BLaER1 treated with 17β-estradiol and CSF1 and Interleukin-3, amounts not matched to agents 10 nM and 100 nM (cell line): ENCODE data around the gene FBXW11.
"Not testable (repeated sequence)": the region's sequence is repeated elsewhere in the genome, so short reads cannot be mapped to it uniquely, and the experiment has no call there.

Experiments
- H3K27ac ChIP-seq, 11 experiments: shearing (Covaris generic); formaldehyde crosslinking; 2 replicates each; pipeline ENCODE4 v1.8.1; 2022
- H3K27me3 ChIP-seq, 11 experiments: shearing (Covaris generic); formaldehyde crosslinking; 2 replicates each; pipeline ENCODE4 v1.8.1; 2022
- H3K36me3 ChIP-seq, 11 experiments: shearing (Covaris generic); formaldehyde crosslinking; 2 replicates each; pipeline ENCODE4 v1.8.1; 2022
- H3K4me1 ChIP-seq, 10 experiments: shearing (Covaris generic); formaldehyde crosslinking; 2 replicates each; pipeline ENCODE4 v1.8.1; 2022
- H3K4me2 ChIP-seq, 11 experiments: shearing (Covaris generic); formaldehyde crosslinking; 2 replicates each; pipeline ENCODE4 v1.8.1; 2022
- H3K4me3 ChIP-seq, 10 experiments: shearing (Covaris generic); formaldehyde crosslinking; 2 replicates each; pipeline ENCODE4 v1.8.1; 2022
- H3K9ac ChIP-seq, 11 experiments: shearing (Covaris generic); formaldehyde crosslinking; 2 replicates each; pipeline ENCODE4 v1.8.1; 2022
- H3K9me3 ChIP-seq, 11 experiments: shearing (Covaris generic); formaldehyde crosslinking; replicated peaks in 1 of 11; 2 replicates each; pipeline ENCODE4 v1.8.1; 2022
- H4K20me1 ChIP-seq, 11 experiments: shearing (Covaris generic); formaldehyde crosslinking; 2 replicates each; pipeline ENCODE4 v1.8.1; 2022
- Cebpa-rat ChIP-seq, 11 experiments: shearing (Covaris generic); IDR thresholded peaks; 2 replicates each; pipeline ENCODE4 v1.8.1; 2022

The FBXW11 gene

DNA sequence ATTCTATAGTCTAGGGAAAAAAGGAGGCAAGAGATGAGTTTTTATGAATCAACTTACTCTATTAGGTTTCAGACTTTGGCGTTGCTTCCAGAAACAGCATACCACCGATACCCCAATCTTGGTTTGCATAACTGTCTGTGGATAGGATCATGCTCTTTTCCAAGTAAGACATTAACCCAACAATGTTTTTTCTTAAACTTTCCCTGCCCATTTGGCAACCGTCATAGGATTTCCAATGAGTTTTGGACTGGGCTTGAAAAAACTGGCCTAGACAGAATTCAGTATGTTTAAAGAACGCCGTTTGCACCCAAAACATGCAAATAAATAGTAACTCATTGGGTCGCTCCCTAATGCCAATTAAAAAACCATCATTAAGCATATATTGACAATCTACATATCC, 114.8 kb downstream of the FBXW11 start:
- H3K9me3 ChIP-seq: peaks cover 0 to 4% (median 0%) of the 10 kb centered on the region in 11 experiments; a peak in 7 of 22 replicates
- H3K9ac ChIP-seq: no peak overlapping the region
- H3K4me1 ChIP-seq: no peaks in the 10 kb centered on the region
- H3K36me3 ChIP-seq: peaks cover 85 to 100% (median 95%) of the 10 kb centered on the region in 11 experiments
- H3K27ac ChIP-seq: no peak overlapping the region
- H4K20me1 ChIP-seq: peaks cover 0 to 54% (median 19%) of the 10 kb centered on the region in 11 experiments; a peak in 11 of 22 replicates
- no peaks in the 10 kb centered on the region for H3K27me3 ChIP-seq
- no peak overlapping the region for H3K4me3 ChIP-seq
- no peak overlapping the region for H3K4me2 ChIP-seq
- no peak for TF ChIP-seq Cebpa-rat (IDR thresholded peaks at IDR 0.05)

DNA sequence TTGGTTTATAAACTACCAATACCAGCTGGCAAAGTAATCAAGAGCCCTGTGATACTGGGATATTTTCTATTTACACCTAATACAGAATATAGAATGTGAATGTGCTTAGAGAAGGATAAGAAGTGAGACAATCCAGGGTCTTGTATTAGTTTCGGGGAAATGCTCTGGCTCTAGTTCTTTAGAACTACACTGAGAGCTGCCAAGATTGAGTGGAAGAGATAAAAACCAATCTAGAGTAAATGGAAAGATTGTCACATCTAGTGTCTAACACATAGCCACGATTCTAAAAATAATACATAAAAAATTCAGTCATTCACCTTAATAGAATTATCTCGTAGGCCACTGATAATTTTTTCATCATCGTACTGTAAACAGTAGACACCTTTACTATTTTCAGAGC, 115.3 kb downstream of the FBXW11 start:
- Histone ChIP-seq H3K4me1 (no peaks in the 10 kb centered on the region), H3K9me3 (peaks cover 0 to 6% (median 0%) of the 10 kb centered on the region in 11 experiments; a peak in 7 of 22 replicates), H3K4me3 (no peak overlapping the region), H3K27me3 (no peaks in the 10 kb centered on the region), H3K36me3 (peaks cover 82 to 100% (median 92%) of the 10 kb centered on the region in 11 experiments), H3K27ac (no peak overlapping the region), H3K4me2 (no peak overlapping the region), H3K9ac (no peak overlapping the region), H4K20me1 (peaks cover 0 to 54% (median 18%) of the 10 kb centered on the region in 11 experiments; a peak in 11 of 22 replicates)
- TF ChIP-seq Cebpa-rat (IDR thresholded peaks at IDR 0.05): no peak

DNA sequence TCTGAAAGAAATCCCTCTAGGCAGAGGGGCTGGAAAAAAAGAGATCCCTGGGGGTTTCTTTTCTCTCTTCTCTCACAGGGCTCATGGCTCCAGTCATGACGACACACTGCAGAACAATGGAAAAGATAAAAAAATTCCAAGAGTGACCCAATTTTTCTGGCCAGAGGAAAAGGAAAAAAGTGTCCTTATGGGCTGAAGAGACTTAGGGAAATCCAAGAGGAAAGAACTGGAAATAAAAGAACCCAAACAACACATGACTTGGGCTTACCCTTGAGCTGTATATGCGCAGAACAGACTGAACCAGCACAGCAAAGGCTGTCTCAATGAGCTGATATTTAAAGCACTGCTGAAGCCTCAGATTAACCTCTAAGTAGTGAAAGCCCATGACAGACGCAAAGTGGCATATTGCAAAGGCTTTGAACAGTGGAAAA, 118.4 kb downstream of the FBXW11 start:
- H3K4me3 ChIP-seq: no peak overlapping the region
- H4K20me1 ChIP-seq: peaks cover 0 to 37% (median 5%) of the 10 kb centered on the region in 11 experiments; a peak in 8 of 22 replicates
- TF ChIP-seq Cebpa-rat (IDR thresholded peaks at IDR 0.05): no peak
- no peak overlapping the region for H3K9ac ChIP-seq
- peaks cover 0 to 6% (median 0%) of the 10 kb centered on the region in 11 experiments; a peak in 7 of 22 replicates for H3K9me3 ChIP-seq
- H3K27ac ChIP-seq: no peak overlapping the region
- H3K27me3 ChIP-seq: no peaks in the 10 kb centered on the region
- H3K4me2 ChIP-seq: no peak overlapping the region
- H3K4me1 ChIP-seq: no peaks in the 10 kb centered on the region
- H3K36me3 ChIP-seq: peaks cover 75 to 100% (median 89%) of the 10 kb centered on the region in 11 experiments

DNA sequence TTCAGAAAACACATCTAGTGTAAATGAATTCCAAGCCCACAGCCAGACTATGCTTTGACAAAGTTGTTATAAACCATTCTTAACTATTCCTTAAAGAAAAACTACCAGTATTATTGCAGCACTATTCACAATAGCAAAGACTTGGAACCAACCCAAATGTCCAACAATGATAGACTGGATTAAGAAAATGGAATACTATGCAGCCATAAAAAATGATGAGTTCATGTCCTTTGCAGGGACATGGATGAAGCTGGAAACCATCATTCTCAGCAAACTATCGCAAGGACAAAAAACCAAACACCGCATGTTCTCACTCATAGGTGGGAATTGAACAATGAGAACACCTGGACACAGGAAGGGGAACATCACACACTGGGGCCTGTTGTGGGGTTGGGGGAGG, 120.4 kb downstream of the FBXW11 start:
- not testable (repeated sequence) for H3K4me2 ChIP-seq, H3K9me3 ChIP-seq, H3K4me1 ChIP-seq, H3K9ac ChIP-seq, H3K27ac ChIP-seq, H3K27me3 ChIP-seq, H3K4me3 ChIP-seq
- H4K20me1 ChIP-seq: peaks cover 0 to 21% (median 0%) of the 10 kb centered on the region in 11 experiments; a peak in 3 of 22 replicates
- H3K36me3 ChIP-seq: peaks cover 64 to 94% (median 78%) of the 10 kb centered on the region in 11 experiments

DNA sequence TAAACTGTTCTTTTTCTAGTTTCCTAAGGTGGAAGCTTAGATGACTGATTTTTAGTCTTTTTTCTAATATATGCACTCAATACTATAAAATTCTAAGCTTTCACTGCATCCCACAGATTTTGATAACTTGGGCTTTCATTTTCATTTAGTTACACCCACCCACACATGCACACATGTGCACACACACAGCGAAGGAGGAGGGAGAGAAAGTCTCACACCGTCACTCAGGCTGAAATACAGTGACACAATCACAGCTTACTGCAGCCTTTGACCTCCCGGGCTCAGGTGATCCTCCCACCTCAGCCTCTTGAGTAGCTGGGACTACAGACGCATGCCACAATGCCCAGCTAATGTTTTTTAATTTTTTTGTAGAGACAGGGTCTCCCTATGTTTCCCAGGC, 124.3 kb downstream of the FBXW11 start:
- Histone ChIP-seq H3K36me3 (peaks cover 44 to 92% (median 67%) of the 10 kb centered on the region in 11 experiments), H3K4me1 (no peaks in the 10 kb centered on the region)
- TF ChIP-seq Cebpa-rat (IDR thresholded peaks at IDR 0.05): no peak

DNA sequence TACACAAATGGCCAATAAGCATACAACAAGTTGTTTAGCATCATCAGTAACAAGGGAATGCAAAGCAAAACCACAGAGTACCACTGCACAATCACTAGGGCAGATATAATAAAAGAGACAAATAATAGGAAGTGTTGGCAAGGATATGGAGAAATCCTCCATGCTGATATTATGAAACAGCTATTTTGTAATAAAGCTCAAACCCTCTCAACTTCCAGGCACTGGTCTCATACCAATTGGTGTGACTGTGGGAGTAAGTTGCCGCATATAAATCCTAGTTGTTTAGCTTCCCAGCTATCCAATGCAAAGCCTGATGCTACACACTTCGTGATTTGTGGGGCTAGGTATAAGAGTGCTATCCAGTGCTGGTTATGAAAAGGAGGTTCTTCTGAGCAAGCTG, 132.2 kb downstream of the FBXW11 start:
- TF ChIP-seq Cebpa-rat (IDR thresholded peaks at IDR 0.05): no peak
- no peak overlapping the region for H3K9ac ChIP-seq
- H3K27me3 ChIP-seq: no peaks in the 10 kb centered on the region

More for the DNA sequence above, 124.3 kb downstream of the FBXW11 start:
- Histone ChIP-seq H3K27me3 (no peaks in the 10 kb centered on the region), H3K9me3 (peaks cover 0 to 6% (median 0%) of the 10 kb centered on the region in 11 experiments; a peak in 7 of 22 replicates), H3K27ac (no peak overlapping the region), H3K4me2 (no peak overlapping the region), H3K4me3 (no peak overlapping the region), H4K20me1 (peaks cover 0 to 12% (median 0%) of the 10 kb centered on the region in 11 experiments; a peak in 3 of 22 replicates), H3K9ac (no peak overlapping the region)

GRCh38 chr5:171872666-171873065, 133.8 kb downstream of the FBXW11 start:
- no peak overlapping the region for H3K4me3 ChIP-seq
- no peak for TF ChIP-seq Cebpa-rat (IDR thresholded peaks at IDR 0.05)
- H3K36me3 ChIP-seq: peaks cover 95 to 100% (median 99%) of the 10 kb centered on the region in 11 experiments
- H3K9ac ChIP-seq: no peak overlapping the region
- no peak overlapping the region for H3K4me2 ChIP-seq
- no peaks in the 10 kb centered on the region for H3K27me3 ChIP-seq
- H4K20me1 ChIP-seq: peaks cover 0 to 54% (median 18%) of the 10 kb centered on the region in 11 experiments; a peak in 12 of 22 replicates
- H3K9me3 ChIP-seq: no peaks in the 10 kb centered on the region
- H3K4me1 ChIP-seq: peaks cover 0 to 37% (median 4%) of the 10 kb centered on the region in 10 experiments; a peak in 9 of 20 replicates
- H3K27ac ChIP-seq: no peak overlapping the region

More for the DNA sequence above, 132.2 kb downstream of the FBXW11 start:
- H3K36me3 ChIP-seq: peaks cover 89 to 100% (median 98%) of the 10 kb centered on the region in 11 experiments
- H3K27ac ChIP-seq: peak overlapping the region in 5 of 11 experiments; percentile 0 to 57 (median 39); a peak in 5 of 22 replicates
- H3K4me1 ChIP-seq: peaks cover 0 to 37% (median 4%) of the 10 kb centered on the region in 10 experiments; a peak in 9 of 20 replicates
- H3K4me2 ChIP-seq: peak overlapping the region in 6 of 11 experiments; percentile 2 to 43 (median 32); a peak in 10 of 22 replicates
- peaks cover 0 to 54% (median 18%) of the 10 kb centered on the region in 11 experiments; a peak in 12 of 22 replicates for H4K20me1 ChIP-seq
- no peaks in the 10 kb centered on the region for H3K9me3 ChIP-seq
- no peak overlapping the region for H3K4me3 ChIP-seq

- no peak overlapping the region for H3K27ac ChIP-seq
- no peak overlapping the region for H3K4me3 ChIP-seq
- H3K9ac ChIP-seq: no peak overlapping the region
- no peak overlapping the region for H3K4me2 ChIP-seq
- TF ChIP-seq Cebpa-rat (IDR thresholded peaks at IDR 0.05): no peak
- H4K20me1 ChIP-seq: peaks cover 0 to 55% (median 18%) of the 10 kb centered on the region in 11 experiments; a peak in 13 of 22 replicates
- H3K4me1 ChIP-seq: peaks cover 0 to 37% (median 5%) of the 10 kb centered on the region in 10 experiments; a peak in 11 of 20 replicates
- no peaks in the 10 kb centered on the region for H3K27me3 ChIP-seq
- no peaks in the 10 kb centered on the region for H3K9me3 ChIP-seq
- peaks cover 94 to 100% (median 99%) of the 10 kb centered on the region in 11 experiments for H3K36me3 ChIP-seq
Measured at GRCh38 chr5:171871711-171872110, 134.7 kb downstream of the FBXW11 start.

DNA sequence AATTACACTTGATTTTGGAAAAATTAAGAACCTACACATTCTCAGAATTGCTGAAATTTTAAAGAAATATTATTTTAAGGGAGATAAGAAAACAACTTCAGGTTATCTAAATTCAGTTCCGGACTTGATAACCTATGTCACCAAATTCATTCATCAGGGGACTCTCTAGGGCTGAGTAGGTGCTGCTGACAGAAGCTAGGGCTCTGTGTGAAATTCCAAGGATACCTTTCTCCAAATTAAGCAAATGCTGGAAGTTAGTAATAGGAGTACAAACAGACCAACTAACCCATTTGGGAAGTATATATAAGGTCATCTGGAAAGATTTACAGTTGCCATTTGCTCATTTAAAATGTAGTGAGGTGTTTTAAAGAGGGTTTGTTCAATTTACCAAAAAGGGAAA, 136.5 kb downstream of the FBXW11 start:
- no peak overlapping the region for H3K9ac ChIP-seq
- no peaks in the 10 kb centered on the region for H3K27me3 ChIP-seq
- H3K9me3 ChIP-seq: no peaks in the 10 kb centered on the region
- no peak overlapping the region for H3K4me3 ChIP-seq
- H3K36me3 ChIP-seq: peaks cover 89 to 100% (median 95%) of the 10 kb centered on the region in 11 experiments
- no peak overlapping the region for H3K4me2 ChIP-seq
- H3K27ac ChIP-seq: no peak overlapping the region
- H3K4me1 ChIP-seq: peaks cover 0 to 31% (median 9%) of the 10 kb centered on the region in 10 experiments; a peak in 13 of 20 replicates
- H4K20me1 ChIP-seq: peaks cover 0 to 64% (median 16%) of the 10 kb centered on the region in 11 experiments; a peak in 13 of 22 replicates
- TF ChIP-seq Cebpa-rat (IDR thresholded peaks at IDR 0.05): no peak
